ENCODE results near the gene DGKI. TPM values are rescaled to one million over a fixed set of nuclear protein-coding genes. Genes with fewer than 3 reads are reported as not detected.

Gene DGKI
- total and polyA plus RNA-seq, 2 of the 4 experiments (the other 2 are of a cell fraction), result 3.9 to 15.8 TPM

- in situ Hi-C loops (cut with MboI; ENCODE audit: low sequenced_read_pairs), result no loop called here
- Histone ChIP-seq H3K27ac (ENCODE audit: insufficient read depth, low read length) (peak overlapping the region; percentile 4; the same call in 1 of the 2 replicates), H3K4me2 (ENCODE audit: low read depth, low read length) (no peak overlapping the region)
Measured at GRCh38 chr7:137668404-137668803, 178.4 kb downstream of the DGKI start.

More at GRCh38 chr7:137668404-137668803, 178.4 kb downstream of the DGKI start:
- DNase-seq (no peak), ATAC-seq (ENCODE audit: low read depth) (no peak)
- Histone ChIP-seq H3K56ac (ENCODE audit: extremely low read depth, insufficient read depth, low read length) (peak overlapping the region; percentile 20; the same call in 1 of the 2 replicates), H3K36me3 (ENCODE audit: control insufficient read depth, insufficient read depth, low read length) (no peaks in the 10 kb centered on the region), H4K8ac (ENCODE audit: low read depth in 2 of 2, low read length in 2 of 2) (peak overlapping the region; percentile 2 to 43; a peak in 2 of 4 replicates), H3K9me1 (ENCODE audit: insufficient read depth, low read length) (peaks cover 8% of the 10 kb centered on the region), H3K9me3 (ENCODE audit: control insufficient read depth, insufficient read depth, low read length) (no peaks in the 10 kb centered on the region), H2AFZ (replicated peaks; ENCODE audit: low read length, poor library complexity) (no peak overlapping the region), H3K9ac (ENCODE audit: low read depth, low read length) (no peak overlapping the region), H3K18ac (ENCODE audit: low read depth, low read length) (peak overlapping the region; percentile 77; the same call in 1 of the 2 replicates), H2BK120ac (ENCODE audit: low read depth, low read length) (peak overlapping the region; percentile 94), H3K79me1 (ENCODE audit: low read depth in 1 of 2, low read length in 2 of 2) (no peaks in the 10 kb centered on the region), H4K91ac (ENCODE audit: insufficient read depth, low read depth, low read length) (peak overlapping the region; percentile 89), H3K27me3 (ENCODE audit: control insufficient read depth, insufficient read depth, low read length) (no peaks in the 10 kb centered on the region), H3K4me3 (ENCODE audit: insufficient read depth, low read depth, low read length) (no peak overlapping the region), H3K4me1 (ENCODE audit: control insufficient read depth, insufficient read depth, low read length) (peaks cover 17% of the 10 kb centered on the region), H2BK15ac (ENCODE audit: low read depth, low read length) (peak overlapping the region; percentile 69; the same call in 2 of the 3 replicates), H2BK5ac (ENCODE audit: low read depth, low read length, poor library complexity, severe bottlenecking) (peak overlapping the region; percentile 80), H3K14ac (replicated peaks; ENCODE audit: low read depth, low read length) (peak overlapping the region; percentile 39), H2AK9ac (replicated peaks; ENCODE audit: low read depth, low read length, poor library complexity) (no peak overlapping the region), H4K20me1 (ENCODE audit: insufficient read depth, low read length) (no peaks in the 10 kb centered on the region), H2BK20ac (ENCODE audit: low read depth, low read length) (peak overlapping the region; percentile 87), H2AK5ac (ENCODE audit: low read depth, low read length) (peak overlapping the region; percentile 45), H3K23ac (ENCODE audit: low read depth, low read length) (peak overlapping the region; percentile 50; the same call in 1 of the 2 replicates), H3K4ac (ENCODE audit: low read depth, low read length) (peak overlapping the region; percentile 75), H4K5ac (ENCODE audit: low read depth, low read length) (peak overlapping the region; percentile 71; the same call in 1 of the 2 replicates)
- no TSS peak for BruUV-seq (replicated peaks)
- intact Hi-C loops (cut with micrococcal nuclease), result no loop called here
- dilution Hi-C loops (cut with HindIII; ENCODE audit: low sequenced_read_pairs, unreplicated experiment), result no loop called here
- ChIA-PET POLR2A (ENCODE audit: unreplicated experiment) (no interaction called here), CTCF (interaction anchor here (0.6 to 1.5 kb wide), 4 partner anchors 12 to 234 kb away, joined by 3 to 5 read pairs (median 4); no protein-coding TSS in a partner anchor)
- TF ChIP-seq MXI1 (IDR thresholded peaks at IDR 0.05; ENCODE audit: borderline replicate concordance, low read depth, low read length), result no peak
- TF ChIP-seq CHD1 (IDR thresholded peaks at IDR 0.05; ENCODE audit: low read depth, low read length), result no peak
- TF ChIP-seq BHLHE40 (IDR thresholded peaks at IDR 0.05; ENCODE audit: low read depth, low read length), result no peak
- TF ChIP-seq RFX5 (IDR thresholded peaks at IDR 0.05; ENCODE audit: low read depth, low read length), result no peak
- TF ChIP-seq SMC3 (IDR thresholded peaks at IDR 0.05; ENCODE audit: low read depth, low read length), result no peak
- WGBS, 2 experiments (ENCODE audit: extremely low coverage in 2 of 2, insufficient read length in 1 of 2), result no CpG with 5 or more reads among the region's 2 CpGs
